Activated naive CD8-positive, alpha-beta T cell treated with anti-CD3 and anti-CD28 coated beads, Interleukin-2, amount 50 U/mL, for 16 hours (primary cell): ENCODE measurements around the gene COG2.
"Not testable (repeated sequence)": the region's sequence is repeated elsewhere in the genome, so short reads cannot be mapped to it uniquely, and the experiment has no call there.

Experiments
- DNase-seq: peaks from one replicate; pipeline ENCODE4 v3.0.0-alpha.2; 2020; ENCODE audit warnings: low read depth, low spot score

The COG2 gene

GRCh38 chr1:230713915-230714764 lies 71.9 kb downstream of the COG2 start, which contains the start of gene AGT:
AGT (minus strand) TSS chr1:230714122; CDS start chr1:230710823, 3,299 bp downstream.
- DNase-seq: no peak

GRCh38 chr1:230715510-230715909 lies 73.2 kb downstream of the COG2 start:
- no peak for DNase-seq

GRCh38 chr1:230716453-230716852 lies 74.2 kb downstream of the COG2 start:
- DNase-seq: not testable (repeated sequence)

GRCh38 chr1:230717251-230717650 lies 75.0 kb downstream of the COG2 start:
- DNase-seq: no peak

- not testable (repeated sequence) for DNase-seq
These were observed 79.7 kb downstream of the COG2 start for GRCh38 chr1:230721849-230722522.

GRCh38 chr1:230725256-230726012 lies 83.2 kb downstream of the COG2 start:
- DNase-seq: no peak

- no peak for DNase-seq
These were observed 86.6 kb downstream of the COG2 start for GRCh38 chr1:230728710-230729392.

- no peak for DNase-seq
These were observed 88.7 kb downstream of the COG2 start for GRCh38 chr1:230730977-230731376.

- no peak for DNase-seq
These were observed 93.2 kb downstream of the COG2 start for GRCh38 chr1:230735447-230735846.

- DNase-seq: no peak
These were observed 95.5 kb downstream of the COG2 start for GRCh38 chr1:230737622-230738262.

- no peak for DNase-seq
These were observed 97.4 kb downstream of the COG2 start for GRCh38 chr1:230739564-230740290.
